ENCODE data around the gene BACH2.

BACH2 gene

DNA sequence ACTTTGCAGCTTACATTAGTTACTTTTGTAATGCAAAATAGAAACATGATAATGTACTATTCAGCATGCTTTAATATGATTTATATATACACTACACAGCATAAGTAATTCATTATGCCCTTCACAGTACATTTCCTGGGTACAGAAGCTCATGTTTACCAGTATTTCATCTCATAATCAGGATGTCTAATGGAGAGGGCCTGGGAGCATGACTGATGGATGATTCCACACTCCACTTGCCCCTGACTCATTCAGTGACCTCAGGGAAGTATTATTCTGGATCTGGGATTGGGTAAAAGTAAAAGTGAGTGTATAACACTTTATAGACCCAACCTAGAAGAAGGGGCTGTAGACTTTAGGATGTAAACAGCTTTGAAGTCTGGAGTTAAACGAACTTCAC, 31.4 kb upstream of the BACH2 start:
- DNase-seq (ENCODE audit: low read depth), result peak; percentile 80
- H3K4me3 ChIP-seq (ENCODE audit: control insufficient read depth, low read depth, low read length), result no peak overlapping the region
- TF ChIP-seq CTCF (conservative IDR thresholded peaks at IDR 0.05; ENCODE audit: control insufficient read depth, insufficient read depth, low read depth, low read length), result no peak

GRCh38 chr6:90326404-90327057, 29.9 kb upstream of the BACH2 start:
- no peak overlapping the region for H3K4me3 ChIP-seq (ENCODE audit: control insufficient read depth, low read depth, low read length)
- no peak for TF ChIP-seq CTCF (conservative IDR thresholded peaks at IDR 0.05; ENCODE audit: control insufficient read depth, insufficient read depth, low read depth, low read length)
- no peak for DNase-seq (ENCODE audit: low read depth)

GRCh38 chr6:90323706-90324105, 27.1 kb upstream of the BACH2 start:
- TF ChIP-seq CTCF (conservative IDR thresholded peaks at IDR 0.05; ENCODE audit: control insufficient read depth, insufficient read depth, low read depth, low read length), result no peak
- DNase-seq (ENCODE audit: low read depth), result no peak
- H3K4me3 ChIP-seq (ENCODE audit: control insufficient read depth, low read depth, low read length), result no peak overlapping the region

GRCh38 chr6:90322976-90323474, 26.4 kb upstream of the BACH2 start:
- no peak overlapping the region for H3K4me3 ChIP-seq (ENCODE audit: control insufficient read depth, low read depth, low read length)
- no peak for TF ChIP-seq CTCF (conservative IDR thresholded peaks at IDR 0.05; ENCODE audit: control insufficient read depth, insufficient read depth, low read depth, low read length)
- no peak for DNase-seq (ENCODE audit: low read depth)

DNA sequence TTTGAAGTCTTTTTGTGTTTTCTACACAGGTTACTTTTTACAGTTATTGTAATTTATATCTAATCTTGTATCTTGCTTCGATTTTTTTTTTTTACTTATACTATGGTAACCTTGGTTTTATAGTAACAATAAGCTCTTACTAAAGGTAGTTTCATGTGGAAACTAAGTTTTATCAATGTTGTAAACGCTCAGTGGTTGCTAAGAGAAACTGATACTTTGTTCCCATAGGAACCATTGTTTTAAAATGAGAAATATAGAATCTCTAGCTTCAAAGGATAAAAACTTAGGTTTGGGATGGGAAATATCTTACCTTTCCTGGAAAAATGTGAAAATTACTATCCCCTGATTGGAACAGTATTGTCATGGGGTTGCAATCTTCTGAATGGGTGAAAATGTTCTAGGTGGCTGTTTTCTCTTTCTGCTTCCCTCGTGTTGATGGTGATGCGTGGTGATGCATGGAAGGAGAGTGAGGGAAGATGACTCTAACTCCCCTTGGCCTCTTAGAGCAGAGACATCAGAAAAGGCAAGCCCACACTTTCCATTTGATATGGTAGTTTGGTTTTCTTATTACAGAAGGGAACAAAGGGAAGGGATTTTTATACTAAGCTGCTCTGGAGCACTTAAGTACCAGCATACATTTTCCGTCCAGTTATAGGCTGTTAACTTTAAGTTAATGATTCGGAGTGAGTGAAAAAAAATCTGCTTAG, 23.5 kb upstream of the BACH2 start:
- no peak for DNase-seq (ENCODE audit: low read depth)
- H3K4me3 ChIP-seq (ENCODE audit: control insufficient read depth, low read depth, low read length), result no peak overlapping the region
- TF ChIP-seq CTCF (conservative IDR thresholded peaks at IDR 0.05; ENCODE audit: control insufficient read depth, insufficient read depth, low read depth, low read length), result no peak

DNA sequence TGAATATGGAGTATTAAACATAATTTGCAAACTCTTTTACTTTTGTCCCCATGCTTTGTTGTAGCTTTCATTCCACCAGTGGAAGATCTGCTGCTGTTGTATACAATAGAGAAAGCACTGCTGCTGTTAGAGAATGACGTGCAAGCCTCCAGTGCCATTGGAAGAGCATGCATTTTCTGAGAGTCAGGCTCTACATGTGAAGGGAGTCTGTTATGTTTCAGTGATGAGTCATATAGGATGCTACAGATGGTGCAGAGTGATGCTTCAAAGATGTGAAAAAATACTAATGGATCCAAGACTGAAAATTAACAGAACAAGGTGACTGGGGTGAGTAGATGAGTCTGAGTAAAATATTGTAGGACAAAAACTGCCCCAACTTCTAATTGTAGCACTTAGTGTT, 22.4 kb upstream of the BACH2 start:
- no peak overlapping the region for H3K4me3 ChIP-seq (ENCODE audit: control insufficient read depth, low read depth, low read length)
- no peak for TF ChIP-seq CTCF (conservative IDR thresholded peaks at IDR 0.05; ENCODE audit: control insufficient read depth, insufficient read depth, low read depth, low read length)
- peak; percentile 68 for DNase-seq (ENCODE audit: low read depth)
